ENCODE data around the gene KCNK4.

GRCh38 chr11:64289002-64289564 is 2.0 kb upstream of the KCNK4 start:
- TF ChIP-seq EZH2 (IDR thresholded peaks at IDR 0.05) (no peak), POLR2AphosphoS5 (IDR thresholded peaks at IDR 0.05; ENCODE audit: borderline replicate concordance, low read depth, low read length) (no peak)

Measured in SK-N-MC (cell line).